GM18951 (cell line): ENCODE results near the gene COL5A2.

Source experiments
- POLR2A ChIP-seq: IDR thresholded peaks from 4 replicates; pipeline ENCODE4 v1.6.1; 2011; ENCODE audit warnings: mild to moderate bottlenecking; ENCODE audit not compliant: insufficient read length, insufficient read depth; ENCODE audit errors: extremely low read depth
- in situ Hi-C: fragments of 300-500 bp; cut with MboI; formaldehyde crosslinking; loops from one replicate; pipeline ENCODE4 v1.12.0; 2022; ENCODE audit warnings: low sequenced_read_pairs, mixed read lengths, inconsistent platforms; ENCODE audit not compliant: unreplicated experiment

The COL5A2 gene

DNA sequence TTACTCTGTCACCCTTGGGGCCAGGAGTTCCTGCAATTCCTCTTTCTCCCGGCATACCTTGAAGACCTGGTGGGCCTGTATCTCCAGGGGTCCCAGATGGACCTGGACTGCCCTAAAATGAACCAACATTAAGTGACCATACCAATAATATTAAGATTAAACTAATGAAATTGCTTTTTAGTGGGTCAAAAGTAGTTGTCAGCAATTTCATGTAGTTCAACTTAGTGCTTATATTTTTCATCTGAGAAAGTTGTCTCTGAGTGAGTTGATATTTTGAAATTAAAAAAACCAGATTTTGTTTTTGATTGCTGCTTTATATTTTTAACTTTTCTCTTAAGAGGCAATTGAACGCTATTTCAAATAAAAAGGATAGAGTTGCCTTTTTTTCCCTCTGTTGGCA is 122.2 kb downstream of the COL5A2 start:
- TF ChIP-seq POLR2A: no peak
- in situ Hi-C loops: no loop called here

GRCh38 chr2:189056200-189057106 is 123.1 kb downstream of the COL5A2 start:
- no peak for TF ChIP-seq POLR2A
- in situ Hi-C loops: no loop called here

GRCh38 chr2:189050165-189050712 is 129.3 kb downstream of the COL5A2 start:
- in situ Hi-C loops: no loop called here

GRCh38 chr2:189049709-189050164 is 129.8 kb downstream of the COL5A2 start:
- TF ChIP-seq POLR2A: no peak
- in situ Hi-C loops: no loop called here

More at GRCh38 chr2:189050165-189050712, 129.3 kb downstream of the COL5A2 start:
- TF ChIP-seq POLR2A: no peak

DNA sequence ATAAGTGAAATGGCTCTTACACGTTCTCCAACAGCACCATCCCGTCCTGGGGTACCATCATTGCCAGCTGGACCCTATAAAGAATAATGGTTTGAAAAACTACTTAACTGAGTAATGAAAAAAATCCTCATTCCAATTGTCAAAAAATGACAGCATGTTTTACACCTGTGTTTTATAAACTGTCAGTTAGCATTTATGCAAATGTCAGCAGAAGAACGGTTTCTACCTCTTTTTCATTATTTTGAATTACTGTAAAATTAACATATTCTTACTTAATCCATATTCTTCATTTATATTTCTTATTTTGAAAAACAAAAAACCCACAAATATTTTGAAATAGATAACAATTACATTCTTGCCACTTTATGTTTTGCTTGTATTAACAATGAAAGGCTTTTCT is 131.4 kb downstream of the COL5A2 start:
- TF ChIP-seq POLR2A: no peak
- in situ Hi-C loops: no loop called here

DNA sequence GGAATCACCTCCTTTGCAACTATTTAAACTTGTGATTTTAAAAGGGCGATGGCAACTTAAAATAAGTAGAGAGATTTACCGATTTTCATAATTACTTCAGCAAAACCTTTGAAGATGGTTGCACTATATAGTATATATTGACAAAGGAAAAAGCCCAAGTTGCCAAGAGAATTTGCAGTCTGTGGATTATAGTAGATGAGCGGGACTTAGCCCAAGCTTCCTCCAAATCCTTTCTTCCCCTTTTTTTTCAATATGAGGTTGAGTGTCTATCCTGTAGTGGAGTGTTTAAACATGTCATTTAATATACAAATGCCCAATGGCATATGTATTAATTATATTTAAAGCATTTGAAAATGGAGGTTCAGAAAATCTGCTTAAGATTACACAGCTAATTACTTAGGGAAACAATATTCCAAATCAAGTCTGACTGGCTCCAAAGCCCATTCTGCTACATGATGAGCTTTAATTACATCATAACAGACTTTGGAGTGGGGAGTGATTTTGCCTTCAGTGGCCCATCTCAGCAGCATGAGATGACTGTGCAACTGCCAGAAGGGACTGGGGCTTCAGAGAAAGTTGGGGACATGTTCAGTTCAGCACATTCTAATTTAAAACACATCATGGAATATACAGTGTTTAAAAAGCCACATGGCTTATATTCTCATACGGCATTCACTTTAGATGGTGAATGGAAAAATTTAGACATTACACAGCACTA is 132.2 kb downstream of the COL5A2 start:
- in situ Hi-C loops: no loop called here
- no peak for TF ChIP-seq POLR2A

DNA sequence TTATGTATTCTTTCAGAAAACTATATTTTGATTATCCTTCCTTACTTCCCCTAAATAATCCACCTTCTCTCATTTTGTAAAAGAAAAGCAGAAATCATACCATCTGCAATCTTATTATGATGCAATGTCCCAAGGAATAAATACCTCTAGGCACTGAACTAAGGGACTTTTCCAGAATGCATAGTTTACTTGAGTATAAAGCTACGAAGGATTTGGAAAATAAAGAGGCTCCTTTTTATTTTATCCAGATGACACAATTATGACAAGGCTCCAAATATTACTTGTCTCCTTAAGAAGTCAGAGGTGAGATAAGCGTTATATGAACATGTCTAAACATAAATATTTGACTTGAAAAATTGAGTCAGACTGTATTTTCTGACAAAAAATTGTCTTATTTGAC is 133.2 kb downstream of the COL5A2 start:
- in situ Hi-C loops: no loop called here
- TF ChIP-seq POLR2A: no peak

DNA sequence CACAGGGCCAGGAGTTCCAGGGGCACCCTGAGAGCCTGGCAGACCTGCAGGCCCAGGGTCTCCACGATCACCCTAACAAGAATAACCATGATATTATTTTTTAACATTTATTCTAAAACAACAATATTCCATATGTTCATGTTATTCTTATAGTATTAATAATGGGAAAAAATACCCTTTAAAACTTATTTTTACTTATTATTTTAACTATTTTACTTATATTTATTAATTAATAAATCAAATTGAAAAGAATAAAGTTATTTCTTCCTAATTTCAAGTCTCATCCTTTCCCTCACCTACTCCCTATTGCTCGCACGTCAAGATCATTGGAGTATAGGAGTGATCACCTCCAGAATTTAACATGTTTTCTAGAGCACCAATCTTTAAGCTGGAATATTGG is 133.7 kb downstream of the COL5A2 start:
- TF ChIP-seq POLR2A: no peak

DNA sequence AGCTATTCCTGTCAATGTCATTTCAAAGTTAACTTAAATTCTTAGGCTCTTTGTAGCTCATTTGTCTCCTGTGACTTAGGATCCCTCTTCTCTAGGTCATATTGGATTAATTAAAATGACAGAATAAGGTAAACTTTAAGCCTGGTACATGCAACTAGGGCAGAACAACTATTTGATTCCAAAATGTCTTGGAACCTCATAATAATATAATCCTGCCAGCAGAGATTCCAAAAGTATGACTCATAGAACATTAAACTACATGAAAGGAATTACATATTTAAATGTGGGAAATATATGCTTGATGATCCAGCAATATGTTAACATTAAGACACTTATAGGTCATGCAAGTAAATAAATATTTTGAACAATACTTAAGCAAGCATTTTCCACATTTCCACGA is 142.0 kb downstream of the COL5A2 start:
- no peak for TF ChIP-seq POLR2A
- in situ Hi-C loops: no loop called here

More for the DNA sequence above, 133.7 kb downstream of the COL5A2 start:
- in situ Hi-C loops: no loop called here

DNA sequence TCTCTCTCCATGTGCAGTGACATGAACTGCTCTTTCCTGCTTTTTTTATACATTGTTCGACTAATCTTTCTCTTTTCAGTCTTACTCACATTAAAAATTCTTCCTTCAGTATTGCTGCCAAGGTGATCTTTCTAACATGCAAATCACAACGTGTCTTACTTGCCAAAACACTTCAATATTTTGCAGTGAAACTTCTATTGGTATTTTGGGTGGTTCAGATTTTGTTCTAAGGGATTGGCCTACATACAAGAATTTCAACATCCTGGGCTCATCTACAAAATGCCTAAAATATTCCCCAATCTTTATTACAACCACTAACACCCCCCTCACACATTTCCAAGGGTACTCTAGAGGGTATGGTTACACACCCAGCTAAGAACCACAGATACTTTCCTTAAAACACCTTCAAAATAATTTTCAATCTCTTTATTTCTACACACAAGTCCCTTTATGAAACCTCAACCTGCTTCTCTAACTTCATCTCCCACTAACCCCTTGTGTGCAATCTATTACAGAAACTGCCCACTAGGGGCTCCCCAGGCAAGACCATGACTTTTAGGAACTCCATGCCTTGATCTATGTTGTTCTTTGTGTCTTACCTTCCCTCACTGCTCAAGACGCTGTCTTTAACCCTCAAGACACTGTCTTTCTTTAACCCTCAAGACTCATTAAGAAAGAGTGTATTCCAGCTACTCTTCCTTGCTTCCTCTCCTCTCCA is 154.5 kb downstream of the COL5A2 start:
- TF ChIP-seq POLR2A: no peak
- in situ Hi-C loops: no loop called here

DNA sequence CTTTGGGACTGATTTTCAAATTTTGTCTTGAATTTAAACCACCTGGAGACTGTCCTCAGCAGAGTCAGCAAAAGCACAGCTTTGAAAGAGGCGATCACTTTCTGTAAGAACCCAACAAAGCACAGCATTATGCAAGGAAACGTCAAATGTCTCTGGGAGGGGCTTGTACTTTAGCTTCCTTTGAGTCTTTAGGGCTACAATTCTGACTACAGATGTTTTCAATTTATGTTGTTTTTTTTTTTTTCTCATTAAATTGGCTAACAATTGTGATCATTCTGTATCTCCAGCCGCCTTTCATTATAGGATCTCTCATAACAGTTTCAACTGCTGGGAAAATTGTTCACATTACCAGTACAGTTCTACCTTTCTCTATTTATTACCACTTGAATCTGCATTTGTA is 157.1 kb downstream of the COL5A2 start:
- in situ Hi-C loops: no loop called here
- no peak for TF ChIP-seq POLR2A

GRCh38 chr2:189022053-189022481 is 157.5 kb downstream of the COL5A2 start:
- no peak for TF ChIP-seq POLR2A

GRCh38 chr2:189020179-189020578 is 159.4 kb downstream of the COL5A2 start:
- TF ChIP-seq POLR2A: no peak

More at GRCh38 chr2:189022053-189022481, 157.5 kb downstream of the COL5A2 start:
- in situ Hi-C loops: no loop called here

More at GRCh38 chr2:189020179-189020578, 159.4 kb downstream of the COL5A2 start:
- in situ Hi-C loops: no loop called here
